HG03280 (cell line): ENCODE measurements around the gene B4GALT1.
A peak's percentile ranks its signal among the peaks of the same experiment; 100 is the strongest.

Experiments
- ATAC-seq: cut with Tn5 transposase; IDR thresholded peaks from one replicate; pipeline ENCODE4 v1.9.1; 2021; ENCODE audit warnings: mild to moderate bottlenecking, moderate library complexity; ENCODE audit not compliant: unreplicated experiment

Gene B4GALT1

DNA sequence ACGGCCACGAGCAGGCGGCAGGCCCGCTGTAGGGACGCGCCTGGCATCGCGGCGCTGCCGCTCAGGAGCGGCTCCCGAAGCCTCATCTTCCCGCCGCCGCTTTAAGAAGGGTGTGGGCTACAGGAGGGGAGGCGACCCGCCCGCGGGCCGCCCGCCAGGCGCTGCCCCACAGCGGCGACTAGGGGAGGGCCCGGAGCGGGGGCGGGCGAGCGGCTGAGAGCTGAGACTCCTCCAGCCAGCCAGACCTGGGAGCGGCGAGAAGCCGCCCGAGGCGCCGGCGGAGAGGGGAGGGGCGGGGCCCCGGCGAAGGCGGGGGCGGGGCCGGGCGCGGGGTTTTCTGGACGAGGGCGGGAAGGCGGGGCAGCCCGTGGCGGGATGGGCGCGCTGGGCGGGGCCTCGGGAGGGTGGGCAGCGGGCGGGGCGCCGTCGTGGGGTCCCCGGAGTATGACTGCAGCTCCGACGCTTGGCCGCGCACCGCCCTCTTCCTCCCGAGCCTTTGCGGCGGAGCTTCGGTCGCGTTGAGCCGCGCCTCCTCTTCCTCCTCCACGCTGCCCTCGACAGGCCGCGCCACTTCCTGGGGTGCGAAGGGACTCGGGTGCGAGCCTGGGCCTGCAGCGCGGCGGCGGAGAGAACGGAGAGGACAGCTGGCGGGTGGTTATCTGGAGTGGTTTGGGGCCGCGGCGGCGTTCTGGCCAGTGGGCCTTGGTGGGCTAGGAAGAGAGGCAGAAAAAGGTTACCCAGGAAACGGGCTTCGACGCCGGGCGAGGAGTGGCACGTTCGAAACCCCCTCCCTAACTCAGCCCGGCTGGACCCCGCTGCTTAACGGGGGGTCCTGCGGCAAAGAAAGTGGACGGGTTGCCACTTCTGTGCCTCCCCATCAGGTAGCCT lies at the start of gene B4GALT1:
TSS of gene B4GALT1 (minus strand) at position 253 of the 888 bp plus-strand sequence. CDS start at position 86, 167 bp downstream.
- peak; percentile 52 for ATAC-seq

DNA sequence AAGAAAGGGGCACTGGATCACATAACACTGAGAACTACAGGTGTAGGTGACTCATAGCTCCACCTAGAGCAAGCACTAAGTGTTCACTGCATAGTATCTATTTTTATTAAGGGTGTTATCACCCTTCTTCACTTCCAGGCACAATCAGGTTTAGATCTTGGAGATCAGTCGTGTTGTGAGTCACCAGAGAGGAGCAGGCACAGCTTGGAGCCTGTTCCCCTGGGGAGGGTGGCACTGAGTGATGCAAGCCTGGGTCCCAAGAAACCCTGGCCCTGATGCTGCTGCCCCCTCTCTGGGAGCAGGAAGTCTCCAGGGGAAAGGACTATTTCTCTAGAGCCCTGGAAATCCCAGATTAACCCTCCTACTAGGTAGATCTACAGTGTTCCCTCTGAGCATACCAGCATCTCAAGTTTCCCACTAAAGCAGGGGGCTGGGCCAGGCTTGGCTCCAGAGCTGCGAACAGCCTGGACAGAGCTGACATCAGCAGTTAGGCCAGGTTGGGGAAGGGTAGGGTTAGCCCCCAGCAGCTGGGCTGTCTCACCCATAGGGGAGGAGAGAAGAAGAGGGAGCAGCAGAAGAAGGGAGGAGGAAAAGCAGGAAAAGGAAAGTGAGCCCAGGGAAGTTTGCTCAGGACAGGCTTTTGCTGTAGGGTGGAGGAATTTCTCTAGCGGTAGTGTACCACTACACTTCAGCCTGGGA lies 44.7 kb upstream of the B4GALT1 start:
- no peak for ATAC-seq

DNA sequence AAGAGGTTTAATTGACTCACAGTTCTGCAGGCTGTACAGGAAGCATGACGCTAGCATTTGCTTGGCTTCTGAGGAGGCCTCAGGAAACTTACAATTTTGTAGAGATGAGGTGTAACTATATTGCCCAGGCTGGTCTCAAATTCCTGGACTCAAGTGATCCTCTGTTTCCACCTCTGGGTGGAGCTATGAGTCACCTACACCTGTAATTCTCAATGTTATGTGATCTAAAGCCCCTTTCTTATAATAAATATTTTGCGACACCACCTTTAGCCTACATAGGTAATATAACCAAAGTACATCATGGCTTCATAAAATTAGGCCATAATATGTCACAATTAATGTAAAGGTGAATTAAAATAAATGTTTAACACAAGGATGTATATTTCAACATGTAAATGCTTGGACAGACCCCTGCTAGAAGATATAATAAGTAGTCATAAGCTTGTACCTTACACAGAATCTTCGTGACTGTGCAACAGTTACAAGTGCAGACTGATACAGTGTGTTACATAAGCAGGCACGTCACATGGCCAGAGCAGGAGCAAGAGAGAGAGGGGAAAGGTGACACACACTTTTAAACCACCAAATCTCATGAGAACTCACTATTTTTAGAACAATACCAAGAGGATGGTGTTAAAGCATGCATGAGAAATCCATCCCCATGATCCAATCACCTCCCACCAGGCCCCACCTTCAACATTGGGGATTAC lies 43.0 kb upstream of the B4GALT1 start:
- ATAC-seq: no peak

- ATAC-seq: no peak
These were observed 42.3 kb upstream of the B4GALT1 start for GRCh38 chr9:33209394-33209793.

GRCh38 chr9:33202552-33203201 lies 35.5 kb upstream of the B4GALT1 start:
- ATAC-seq: peak; percentile 98

DNA sequence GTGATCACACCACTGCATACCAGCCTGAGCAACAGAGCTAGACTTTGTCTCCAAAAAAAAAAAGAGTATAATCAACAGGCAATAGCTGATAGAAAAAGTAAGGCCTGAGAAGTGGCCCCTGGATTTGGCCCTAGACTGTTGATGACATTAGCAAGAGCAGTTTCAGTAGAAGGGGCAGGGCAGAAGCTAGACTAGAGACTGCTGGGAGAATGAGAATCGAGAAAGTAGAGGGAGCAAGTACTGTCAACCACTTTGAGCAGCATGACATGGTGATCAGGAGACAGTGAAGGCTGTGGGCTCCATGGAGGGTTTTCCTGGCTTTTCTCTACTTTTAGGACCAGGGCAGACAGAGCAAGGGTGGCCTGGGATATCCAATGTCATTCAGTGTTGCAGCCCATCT lies 34.9 kb upstream of the B4GALT1 start:
- peak; percentile 59 for ATAC-seq

DNA sequence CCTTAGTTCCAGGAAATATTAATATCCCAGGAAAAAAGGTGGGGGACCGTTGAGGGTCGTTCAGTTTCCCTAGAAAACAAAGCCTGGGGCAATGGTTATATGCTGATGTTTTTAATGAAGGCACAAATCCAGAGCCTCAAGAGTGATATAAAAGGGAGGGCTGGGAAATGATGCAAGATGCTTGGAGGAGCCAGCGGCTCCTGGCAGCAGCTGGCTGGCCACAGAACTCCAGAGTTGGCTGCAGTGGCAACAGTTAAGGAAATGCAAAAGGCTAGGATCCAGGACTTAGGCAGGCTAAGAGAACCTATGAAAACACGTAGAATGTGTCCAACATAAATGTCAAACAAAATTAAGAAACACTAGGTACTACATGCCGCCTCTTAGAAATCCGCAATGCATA lies 31.0 kb upstream of the B4GALT1 start:
- no peak for ATAC-seq

- no peak for ATAC-seq
These were observed 30.4 kb upstream of the B4GALT1 start for GRCh38 chr9:33197279-33198152.

GRCh38 chr9:33196736-33197135 lies 29.6 kb upstream of the B4GALT1 start:
- no peak for ATAC-seq

GRCh38 chr9:33193818-33194217 lies 26.7 kb upstream of the B4GALT1 start:
- no peak for ATAC-seq

DNA sequence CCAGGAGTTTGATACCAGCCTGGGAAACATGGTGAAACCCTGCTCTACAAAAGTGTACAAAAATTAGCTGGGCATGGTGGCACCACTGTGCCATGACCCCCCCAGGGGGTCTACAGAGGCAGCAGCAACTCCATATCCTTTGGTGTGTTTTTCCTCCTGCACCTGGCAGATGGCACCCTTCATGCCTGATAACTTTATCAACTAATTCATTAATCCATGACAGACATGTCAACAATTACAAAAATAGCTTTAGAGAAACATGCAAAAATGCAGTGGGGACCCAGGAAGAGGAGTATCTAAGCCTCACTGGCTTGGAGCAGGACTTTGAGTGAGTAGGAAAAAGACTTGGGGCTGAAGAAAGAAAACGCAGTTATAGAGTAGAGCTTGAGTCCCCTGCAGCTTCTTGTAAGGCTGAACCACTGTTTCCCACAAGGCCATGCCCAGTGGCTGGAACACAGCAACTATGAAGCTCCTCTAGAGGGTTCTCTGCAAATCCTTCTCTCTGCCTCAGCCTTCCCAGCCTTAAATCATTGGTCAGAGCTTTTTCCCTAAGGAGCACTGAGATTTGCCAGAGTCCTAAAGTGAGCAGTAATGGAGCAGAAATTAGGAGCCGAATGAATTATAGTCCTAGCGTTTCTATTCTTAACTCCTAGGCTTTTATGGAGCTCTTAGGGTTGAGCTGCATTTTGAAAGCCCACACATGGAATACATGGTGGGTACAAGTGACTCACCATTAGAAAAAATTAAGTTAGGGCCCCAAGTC lies 25.5 kb upstream of the B4GALT1 start:
- no peak for ATAC-seq

DNA sequence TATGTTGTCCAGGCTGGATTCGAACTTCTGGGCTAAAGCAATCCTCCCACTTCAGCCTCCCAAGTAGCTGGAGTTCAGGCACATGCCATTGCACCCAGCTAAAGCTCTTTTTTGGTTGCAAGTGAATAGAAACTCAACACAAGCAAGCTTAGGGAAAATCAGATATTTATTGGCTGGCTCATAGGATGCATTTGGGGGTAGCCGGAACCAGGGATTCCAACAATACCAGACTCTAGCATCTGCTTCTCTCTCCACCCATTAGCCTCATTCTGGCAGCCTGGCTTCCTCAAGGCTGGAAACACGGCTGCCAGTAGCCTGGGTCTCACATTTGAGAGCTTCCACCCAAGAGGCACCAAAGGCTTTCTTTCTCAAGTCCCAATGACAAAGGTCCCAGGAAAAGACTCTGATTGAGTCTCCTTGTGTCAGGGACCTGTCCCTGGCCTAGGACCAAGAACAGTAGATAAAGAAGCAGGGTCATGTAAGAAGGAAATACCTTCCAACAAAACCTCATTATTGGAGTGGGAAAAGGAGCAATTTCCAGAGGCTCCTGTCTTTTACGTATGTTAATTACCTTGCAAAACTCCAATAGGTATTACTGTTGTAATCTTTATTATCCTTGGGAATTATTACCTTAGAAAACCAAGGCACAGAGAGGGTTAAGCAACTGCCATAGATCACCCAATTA lies 23.0 kb upstream of the B4GALT1 start:
- no peak for ATAC-seq

DNA sequence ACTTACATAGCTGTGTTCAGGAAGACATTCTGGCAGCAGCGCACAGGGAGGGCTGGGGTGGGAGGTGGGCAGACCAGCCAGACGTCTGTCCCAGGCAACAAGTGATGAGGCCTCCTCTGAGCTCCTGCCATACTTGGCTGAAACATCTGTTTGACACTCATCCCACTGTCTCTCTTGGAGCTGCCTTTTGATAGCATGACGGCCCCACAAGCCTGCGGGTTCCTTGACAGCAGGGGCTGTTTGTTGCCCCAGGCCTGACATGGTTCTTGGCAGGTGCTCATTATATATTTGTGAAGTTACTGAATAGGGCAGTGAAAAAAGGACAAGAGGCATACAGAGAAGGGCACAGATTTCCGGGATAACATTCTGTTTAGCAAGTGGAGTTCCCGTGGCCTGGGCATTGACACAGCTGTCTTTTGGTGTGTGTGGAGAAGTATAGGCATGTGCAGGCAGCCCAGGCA lies 22.2 kb upstream of the B4GALT1 start:
- no peak for ATAC-seq

- ATAC-seq: no peak
These were observed 21.6 kb upstream of the B4GALT1 start for GRCh38 chr9:33188711-33189110.

DNA sequence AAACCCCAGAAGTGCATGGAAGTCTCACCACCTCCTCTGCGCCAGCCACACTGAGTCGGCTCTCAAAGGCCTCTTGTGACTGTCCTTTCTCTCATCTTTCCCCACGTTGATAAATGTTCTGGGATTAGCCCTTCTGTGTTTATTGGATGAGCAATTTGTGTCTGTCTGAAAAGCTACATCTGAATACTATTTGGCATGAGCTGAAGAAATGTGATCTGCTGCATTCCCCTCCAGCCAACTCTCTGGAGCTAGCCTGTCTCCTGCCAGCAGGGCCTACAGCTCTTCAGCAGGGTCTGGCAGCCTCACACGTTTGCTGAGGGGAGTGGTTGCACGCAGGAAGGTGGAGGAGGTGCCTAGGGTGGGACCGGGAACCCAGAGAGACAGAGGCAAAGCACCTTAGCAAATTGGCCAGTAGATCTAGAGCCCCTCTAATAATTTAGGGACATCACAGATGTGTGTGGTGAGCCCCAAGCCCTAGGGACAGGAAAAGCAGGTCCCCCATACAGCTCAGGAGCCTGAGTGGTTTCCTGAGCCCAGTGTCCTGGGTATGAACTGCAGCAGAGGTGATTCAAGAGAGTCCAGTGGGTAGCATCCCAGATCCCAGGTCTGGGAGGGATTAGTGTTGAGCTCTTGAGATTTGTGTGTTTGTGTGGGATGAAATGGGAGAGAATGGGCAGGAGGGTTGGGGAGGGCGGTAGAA lies 20.5 kb upstream of the B4GALT1 start:
- ATAC-seq: no peak

GRCh38 chr9:33186457-33187168 lies 19.5 kb upstream of the B4GALT1 start:
- no peak for ATAC-seq

GRCh38 chr9:33185858-33186257 lies 18.7 kb upstream of the B4GALT1 start:
- no peak for ATAC-seq
